Thyroid gland (tissue), 4 donors: ENCODE data around the gene NCAPD3.

ENCODE experiments used
- POLR2A ChIP-seq, 2 donors: fragments of 450-650 bp; IDR thresholded peaks; one replicate each; pipeline ENCODE4 v1.6.1; 2017; ENCODE audit warnings: antibody characterized with exemption in 2 of 2, mild to moderate bottlenecking in 2 of 2, moderate library complexity in 1 of 2
- TF ChIP-seq, protein P1 (sequence below), 6 experiments: fragments of 200-600 bp in 3 of 6; fragments of 450-650 bp in 3 of 6; sonication (generic) in 3 of 6; IDR thresholded peaks; one replicate each; pipeline ENCODE4 v1.5.1; 2016 to 2019; ENCODE audit warnings: antibody characterized with exemption in 6 of 6, mild to moderate bottlenecking in 2 of 6, inconsistent platforms in 1 of 6, moderate library complexity in 1 of 6

DNA sequence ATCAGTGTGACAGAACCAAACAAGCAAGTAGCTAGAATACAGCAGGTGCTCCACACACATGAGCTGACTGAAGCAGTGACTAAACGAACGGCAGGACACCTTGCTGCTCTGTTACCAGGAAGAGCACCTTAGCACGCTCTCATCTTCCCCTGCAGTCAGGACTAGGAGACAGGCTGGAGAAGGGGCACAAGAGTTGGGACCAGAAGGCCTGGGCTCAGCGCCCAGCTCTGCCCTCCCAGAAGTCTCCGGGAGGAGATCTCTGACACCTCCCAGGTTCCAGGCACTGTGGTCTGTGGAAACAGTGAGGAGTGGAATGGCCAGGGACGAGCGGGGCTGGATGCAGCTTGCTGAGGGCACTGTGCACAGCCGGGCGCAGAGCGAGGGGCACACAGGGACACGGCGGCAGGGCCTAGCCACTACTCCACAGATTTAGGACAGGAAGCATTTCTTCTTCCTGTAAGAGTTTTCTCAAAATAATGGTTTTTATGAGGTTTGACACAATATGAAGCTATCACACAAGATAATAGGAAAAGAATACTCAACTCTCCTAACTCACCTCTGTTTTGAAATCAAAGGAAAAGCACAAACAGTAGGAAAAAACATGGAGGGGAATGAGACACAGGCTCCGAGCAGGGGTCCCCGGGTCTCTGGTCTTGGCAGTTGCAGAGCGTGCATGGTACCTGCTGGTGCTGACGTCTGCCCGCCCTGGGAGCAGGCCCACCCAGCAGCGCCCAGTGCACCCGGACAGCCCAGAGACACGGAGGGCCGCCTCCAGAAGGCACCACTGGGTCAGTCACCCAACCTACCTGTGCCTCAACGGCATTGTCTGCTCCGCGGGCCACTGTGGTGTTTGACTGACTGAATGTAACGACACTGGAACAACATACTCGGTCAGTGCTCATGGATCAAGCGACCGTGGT is 67.6 kb downstream of the NCAPD3 start:
- TF ChIP-seq, protein P1, sequence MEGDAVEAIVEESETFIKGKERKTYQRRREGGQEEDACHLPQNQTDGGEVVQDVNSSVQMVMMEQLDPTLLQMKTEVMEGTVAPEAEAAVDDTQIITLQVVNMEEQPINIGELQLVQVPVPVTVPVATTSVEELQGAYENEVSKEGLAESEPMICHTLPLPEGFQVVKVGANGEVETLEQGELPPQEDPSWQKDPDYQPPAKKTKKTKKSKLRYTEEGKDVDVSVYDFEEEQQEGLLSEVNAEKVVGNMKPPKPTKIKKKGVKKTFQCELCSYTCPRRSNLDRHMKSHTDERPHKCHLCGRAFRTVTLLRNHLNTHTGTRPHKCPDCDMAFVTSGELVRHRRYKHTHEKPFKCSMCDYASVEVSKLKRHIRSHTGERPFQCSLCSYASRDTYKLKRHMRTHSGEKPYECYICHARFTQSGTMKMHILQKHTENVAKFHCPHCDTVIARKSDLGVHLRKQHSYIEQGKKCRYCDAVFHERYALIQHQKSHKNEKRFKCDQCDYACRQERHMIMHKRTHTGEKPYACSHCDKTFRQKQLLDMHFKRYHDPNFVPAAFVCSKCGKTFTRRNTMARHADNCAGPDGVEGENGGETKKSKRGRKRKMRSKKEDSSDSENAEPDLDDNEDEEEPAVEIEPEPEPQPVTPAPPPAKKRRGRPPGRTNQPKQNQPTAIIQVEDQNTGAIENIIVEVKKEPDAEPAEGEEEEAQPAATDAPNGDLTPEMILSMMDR (IDR thresholded peaks at IDR 0.05) = no peak
- TF ChIP-seq POLR2A (IDR thresholded peaks at IDR 0.05) = no peak
